ENCODE measurements around the gene RGP1.
A peak's percentile ranks its signal among the peaks of the same experiment; 100 is the strongest.

RGP1 gene

DNA sequence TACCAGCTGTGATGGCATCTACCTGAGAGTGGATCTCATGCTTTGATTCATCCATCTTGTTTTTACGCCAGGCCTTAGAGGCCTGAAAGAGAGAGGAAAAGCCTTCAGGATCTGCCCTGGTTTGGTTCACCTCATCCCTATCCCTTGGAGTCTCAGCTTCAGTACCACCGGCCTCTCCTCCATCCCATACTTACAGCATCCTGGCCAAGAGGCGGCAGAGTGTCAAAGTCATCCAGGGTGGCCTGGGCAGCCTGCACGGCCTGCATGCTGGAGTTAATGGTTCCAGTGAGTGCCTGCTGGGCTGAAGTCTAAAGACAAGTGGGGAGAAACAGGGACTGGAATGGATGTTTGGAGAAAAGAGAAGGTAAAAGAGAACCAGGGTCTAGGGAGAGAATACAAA, 29.5 kb upstream of the RGP1 start:
- no peak for DNase-seq (ENCODE audit: low read depth, low spot score)

DNA sequence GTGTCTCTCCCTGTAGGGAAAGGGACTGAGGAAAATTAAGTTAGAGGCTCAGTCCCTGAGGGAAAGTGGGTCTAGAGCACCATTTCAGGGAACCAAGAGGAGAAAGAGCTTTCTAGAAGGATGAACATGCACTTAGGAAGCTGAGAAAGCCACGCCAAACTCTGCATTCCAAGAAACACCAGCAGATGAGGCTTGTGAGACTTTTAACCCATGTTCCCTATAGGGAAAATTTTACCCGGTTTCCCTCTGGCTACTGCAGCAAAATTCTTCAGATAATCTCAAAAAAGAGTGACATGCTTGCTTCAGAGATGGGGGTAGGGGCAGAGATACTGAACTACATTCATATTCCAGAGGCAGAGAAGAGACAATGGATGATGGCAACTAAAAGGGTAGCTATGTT, 25.7 kb upstream of the RGP1 start:
- DNase-seq (ENCODE audit: low read depth, low spot score) = no peak

DNA sequence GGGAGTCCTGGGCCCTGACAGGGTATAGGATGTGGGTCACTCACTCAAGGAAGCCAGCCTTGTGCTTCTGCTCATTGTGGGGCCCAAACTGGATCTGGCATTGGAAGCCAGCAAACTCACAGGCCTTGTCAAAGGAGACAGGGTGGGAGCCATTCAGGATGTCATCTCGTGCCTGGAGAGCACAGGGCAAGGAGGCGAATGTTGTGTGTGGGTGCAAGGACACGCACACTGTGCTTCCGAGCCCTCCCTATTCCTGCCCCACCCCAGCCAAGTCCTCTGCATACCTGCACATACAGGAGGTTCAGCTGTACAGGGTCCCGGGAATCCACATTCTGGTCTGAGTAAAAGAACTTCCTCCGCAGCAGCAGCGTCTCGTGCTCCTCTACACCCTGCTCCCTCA, 25.2 kb upstream of the RGP1 start:
- no peak for DNase-seq (ENCODE audit: low read depth, low spot score)

DNA sequence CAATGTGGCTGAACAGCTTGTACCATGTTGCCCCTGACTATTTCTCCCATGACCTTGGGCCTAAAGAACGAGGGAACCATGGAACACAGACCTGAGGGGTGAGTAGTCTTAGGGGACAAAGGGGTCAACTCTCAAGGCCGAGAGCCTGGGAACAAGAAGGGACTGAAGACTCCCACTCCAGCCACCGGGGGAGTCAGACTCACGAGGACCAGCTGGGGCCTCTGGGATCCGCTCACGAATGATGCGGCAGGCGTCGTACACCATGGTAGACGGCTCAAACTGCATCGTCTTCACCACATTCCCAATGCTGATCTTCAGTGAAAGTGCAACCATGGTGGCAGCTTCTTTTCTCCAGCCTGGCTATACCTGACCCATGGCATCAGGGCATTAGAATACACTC, 23.7 kb upstream of the RGP1 start:
- DNase-seq (ENCODE audit: low read depth, low spot score) = no peak

DNA sequence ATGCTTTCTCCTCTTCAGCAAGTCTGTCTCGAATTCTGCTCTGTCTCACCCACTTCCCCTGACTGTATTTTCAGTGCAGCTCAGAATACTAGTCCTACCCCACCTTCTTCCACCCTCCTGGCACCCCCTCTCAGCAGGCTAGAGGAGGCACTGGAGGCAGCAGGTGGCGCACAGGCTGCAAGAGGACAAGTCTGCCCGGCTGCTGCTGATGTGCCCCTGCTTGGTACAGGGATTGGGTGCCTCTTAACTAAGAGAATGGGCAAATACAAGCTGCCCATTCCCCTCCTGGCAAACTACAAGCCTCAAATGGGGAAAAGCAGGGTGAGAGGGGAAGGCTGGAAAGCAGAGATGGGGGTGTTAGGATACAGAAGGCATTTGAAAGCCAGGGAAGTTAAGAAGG, 22.2 kb upstream of the RGP1 start:
- DNase-seq (ENCODE audit: low read depth, low spot score) = no peak

DNA sequence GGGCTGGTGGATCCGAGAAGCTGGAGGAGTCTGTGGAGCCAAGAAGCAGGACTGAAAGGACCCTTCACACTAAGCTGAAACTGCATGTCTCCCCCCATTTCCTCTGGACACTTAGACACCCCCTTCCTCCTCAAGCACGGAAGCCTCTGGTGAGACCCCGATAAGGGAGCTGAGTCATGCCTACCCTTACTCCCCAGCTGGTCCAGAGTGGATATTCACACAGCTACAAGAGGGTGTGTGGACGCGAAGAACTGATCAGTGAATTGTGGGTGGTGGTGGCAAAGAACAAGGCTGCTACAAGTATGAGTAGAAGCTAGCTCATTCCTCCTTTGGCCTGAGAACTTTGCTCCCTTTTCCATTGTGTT, 21.4 kb upstream of the RGP1 start:
- no peak for DNase-seq (ENCODE audit: low read depth, low spot score)

DNA sequence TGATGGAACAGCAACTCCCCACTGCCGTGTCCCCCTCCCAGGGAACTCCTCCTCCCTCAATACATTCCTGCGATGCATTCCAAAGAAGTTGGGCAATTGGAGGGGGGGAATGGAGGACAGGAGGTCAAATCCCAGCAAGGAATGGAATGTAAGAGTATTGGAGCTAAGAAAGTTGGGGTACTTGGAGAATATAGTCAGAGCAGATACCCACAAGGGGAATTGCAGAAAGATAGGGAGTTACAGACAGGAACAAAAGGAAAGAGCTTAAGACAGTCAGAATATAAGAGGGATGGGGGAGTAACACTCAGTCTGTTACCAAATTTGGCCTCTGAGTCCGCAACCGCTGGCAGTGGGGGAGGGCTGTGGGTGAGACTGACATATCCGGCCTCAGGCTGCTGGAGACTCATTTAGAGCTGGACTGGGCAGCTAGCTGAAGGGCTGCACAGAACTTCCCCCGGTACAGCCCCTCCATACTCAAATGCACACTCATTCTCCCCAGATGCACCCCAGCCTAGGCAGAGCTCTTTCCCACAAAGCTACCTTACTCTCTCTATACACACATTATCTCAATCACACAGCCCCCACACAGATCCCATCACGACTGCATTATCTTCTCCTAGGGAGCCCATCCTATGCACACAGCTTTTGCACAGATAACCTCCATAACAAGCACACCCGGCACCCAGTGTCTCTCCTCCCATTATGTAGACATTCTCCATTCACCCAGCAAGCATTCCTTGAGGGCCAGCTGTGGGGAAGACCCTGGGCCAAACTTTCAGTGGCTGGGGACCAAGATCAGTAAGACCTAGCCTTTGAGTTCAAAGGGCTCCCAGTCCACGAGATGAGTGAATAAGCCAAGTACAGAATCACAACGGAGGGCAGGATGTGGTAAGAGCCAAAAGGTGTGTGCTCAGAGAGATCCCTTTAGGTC, 20.8 kb upstream of the RGP1 start:
- DNase-seq (ENCODE audit: low read depth, low spot score) = no peak

DNA sequence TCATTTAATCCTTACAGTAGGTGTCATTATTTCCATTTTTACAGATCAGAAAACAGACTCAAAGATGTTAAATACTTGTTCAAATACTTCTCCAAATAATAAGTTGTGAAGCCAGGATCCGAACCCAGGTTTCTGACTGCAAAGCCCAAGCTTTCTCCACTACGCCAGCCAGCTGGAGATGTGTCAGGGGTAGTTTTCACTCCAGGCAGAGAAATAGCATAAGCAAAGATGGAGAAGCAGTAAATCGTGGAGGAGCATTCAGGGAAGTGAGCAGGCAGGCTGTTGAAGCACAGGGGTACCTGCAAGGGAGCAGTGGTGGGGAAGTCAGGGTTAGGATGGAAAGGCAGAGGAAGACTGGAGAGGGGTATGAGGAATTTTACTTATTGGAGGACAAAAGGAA, 20.0 kb upstream of the RGP1 start:
- no peak for DNase-seq (ENCODE audit: low read depth, low spot score)

DNA sequence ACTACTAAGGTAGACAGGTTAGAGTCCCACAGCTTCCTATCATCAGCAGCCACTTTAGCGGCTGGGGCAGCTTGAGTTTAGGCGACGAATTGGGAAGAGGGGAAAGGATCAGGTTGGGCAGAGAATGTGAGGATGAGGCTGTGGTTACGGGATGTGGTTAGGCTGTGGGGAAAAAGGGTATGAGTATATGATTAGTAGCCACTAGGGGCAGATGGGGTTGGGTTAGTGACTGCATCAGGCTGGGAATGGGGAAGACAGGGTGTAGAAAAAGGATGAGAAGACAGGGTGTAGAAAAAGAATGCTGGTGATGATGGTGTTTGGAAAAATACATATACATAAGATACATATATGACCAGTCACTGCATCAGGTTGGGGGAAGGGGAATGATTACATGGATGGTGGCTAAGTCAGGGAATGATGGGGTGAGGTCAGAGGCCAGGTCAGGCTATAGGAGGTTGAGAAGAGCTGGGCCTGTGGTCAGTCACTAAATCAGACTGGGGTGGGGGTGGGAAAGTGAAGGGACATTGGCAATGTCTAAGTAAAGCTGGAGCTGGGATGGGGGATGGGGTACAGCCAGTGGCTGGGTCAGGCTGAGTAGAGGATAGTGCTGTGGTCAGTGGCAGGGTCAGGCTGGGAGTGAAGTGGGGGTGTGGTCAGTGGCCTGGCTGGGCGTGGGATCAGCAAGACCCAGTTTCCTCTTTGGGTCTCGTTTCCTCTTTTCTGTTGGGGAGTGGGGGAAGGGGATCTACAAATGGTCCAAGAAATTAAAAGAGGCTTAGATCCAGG, 19.2 kb upstream of the RGP1 start:
- DNase-seq (ENCODE audit: low read depth, low spot score) = no peak

DNA sequence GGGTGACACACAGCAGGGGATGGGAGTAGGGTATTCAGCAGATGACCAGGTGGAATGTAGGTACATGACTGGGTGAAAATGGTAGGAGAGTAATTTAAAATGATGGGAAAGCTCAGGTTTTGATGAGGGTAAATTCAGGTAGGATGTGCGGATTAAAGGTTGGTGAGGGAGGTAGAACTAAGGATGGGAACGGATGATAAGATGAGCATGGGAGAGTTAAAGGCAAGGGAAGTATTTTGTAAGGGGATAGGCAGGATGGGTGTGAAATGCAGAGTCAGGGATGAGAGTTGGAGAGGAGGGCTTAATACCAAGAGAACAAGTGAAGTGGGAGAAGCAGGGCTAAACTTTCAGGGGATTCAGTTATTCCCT, 18.6 kb upstream of the RGP1 start:
- DNase-seq (ENCODE audit: low read depth, low spot score) = no peak

DNA sequence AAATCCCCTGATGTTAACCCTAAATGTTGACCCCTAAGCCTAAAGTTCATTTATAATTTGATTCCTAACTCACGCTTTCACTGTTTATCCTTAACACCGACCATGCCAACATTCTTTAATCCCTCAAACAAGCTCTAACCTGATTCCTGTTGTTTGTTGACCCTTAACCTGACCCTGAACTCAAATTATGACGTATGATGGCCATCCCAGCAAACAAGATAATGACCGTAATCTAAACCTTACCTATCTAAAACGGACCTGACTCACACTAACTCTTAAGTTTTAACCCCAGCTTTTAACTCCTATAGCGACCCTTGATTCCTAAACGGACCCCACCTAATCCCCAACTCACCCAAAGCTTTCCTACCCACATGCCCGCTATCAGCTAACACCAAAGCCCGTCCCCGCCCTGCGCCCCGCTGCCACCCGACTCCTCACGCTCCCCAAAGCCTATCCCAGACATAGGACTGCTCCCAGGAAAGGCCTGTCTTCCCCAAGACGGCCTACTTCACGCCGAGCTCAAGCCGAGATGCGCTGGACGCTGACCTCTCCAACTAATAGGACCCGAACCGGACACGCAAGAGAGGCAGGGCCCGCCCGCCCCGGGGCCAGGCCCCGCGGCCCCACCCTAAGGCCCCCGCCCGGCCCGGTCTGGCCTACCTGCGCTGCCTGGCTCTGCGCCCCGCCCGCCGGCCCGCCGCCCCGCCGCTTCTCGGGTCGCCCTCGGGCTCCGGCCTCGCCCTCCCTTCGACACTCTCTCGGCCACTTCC, 17.5 kb upstream of the RGP1 start:
- no peak for DNase-seq (ENCODE audit: low read depth, low spot score)

DNA sequence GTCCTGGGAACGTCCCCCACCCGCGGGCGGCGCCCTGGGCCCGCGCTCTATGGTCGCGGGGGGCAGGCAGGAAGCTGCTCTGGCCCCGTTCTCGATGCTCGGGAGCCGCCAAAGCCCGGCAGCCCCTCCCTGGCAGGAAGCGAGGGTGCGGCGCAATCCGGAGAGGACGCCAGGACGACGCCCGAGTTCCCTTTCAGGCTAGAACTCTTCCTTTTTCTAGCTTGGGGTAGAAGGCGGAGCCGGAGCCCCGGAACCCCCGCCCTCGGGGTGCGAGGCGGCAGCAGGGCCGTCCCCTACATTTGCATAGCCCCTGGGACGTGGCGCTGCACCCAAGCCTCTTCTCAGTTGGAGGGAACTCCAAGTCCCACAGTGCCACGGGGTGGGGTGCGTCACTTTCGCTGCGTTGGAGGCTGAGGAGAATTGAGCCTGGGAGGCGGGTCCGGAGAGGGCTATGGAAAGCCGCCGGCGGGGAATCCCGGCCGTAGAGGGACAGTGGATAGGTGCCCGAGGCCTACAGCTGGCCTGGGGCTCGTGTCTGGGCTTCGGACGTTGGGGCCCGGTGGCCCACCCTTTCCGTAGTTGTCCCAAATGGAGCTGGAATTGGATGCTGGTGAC, 16.8 kb upstream of the RGP1 start, which contains the start of the genes CREB3 and TLN1:
CREB3 (plus strand) TSS at position 482 of the 615 bp plus-strand sequence; CDS start at position 589, 107 bp downstream.
TLN1 (minus strand) TSS at position 11 of the 615 bp plus-strand sequence. CDS start 6,501 bp downstream, outside the sequence.
- DNase-seq (ENCODE audit: low read depth, low spot score) = peak; percentile 97

DNA sequence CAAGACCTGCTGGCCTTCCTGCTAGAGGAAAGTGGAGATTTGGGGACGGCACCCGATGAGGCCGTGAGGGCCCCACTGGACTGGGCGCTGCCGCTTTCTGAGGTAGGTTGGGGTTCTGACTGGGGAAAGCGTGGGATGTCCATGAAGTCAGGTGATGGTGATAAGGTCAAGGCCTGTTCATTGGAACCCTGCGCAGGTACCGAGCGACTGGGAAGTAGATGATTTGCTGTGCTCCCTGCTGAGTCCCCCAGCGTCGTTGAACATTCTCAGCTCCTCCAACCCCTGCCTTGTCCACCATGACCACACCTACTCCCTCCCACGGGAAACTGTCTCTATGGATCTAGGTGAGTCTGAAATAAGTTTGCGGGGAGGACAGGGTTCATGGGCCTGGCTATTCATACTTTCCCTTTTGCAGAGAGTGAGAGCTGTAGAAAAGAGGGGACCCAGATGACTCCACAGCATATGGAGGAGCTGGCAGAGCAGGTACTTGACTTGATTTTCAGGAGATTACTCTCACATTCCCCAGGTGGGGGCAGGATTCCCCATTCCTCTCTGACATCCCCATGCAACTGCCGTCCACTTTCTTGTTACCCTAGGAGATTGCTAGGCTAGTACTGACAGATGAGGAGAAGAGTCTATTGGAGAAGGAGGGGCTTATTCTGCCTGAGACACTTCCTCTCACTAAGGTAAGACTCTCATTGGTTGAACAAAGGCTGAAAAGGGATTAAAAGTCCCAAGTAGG, 16.1 kb upstream of the RGP1 start:
- no peak for DNase-seq (ENCODE audit: low read depth, low spot score)

DNA sequence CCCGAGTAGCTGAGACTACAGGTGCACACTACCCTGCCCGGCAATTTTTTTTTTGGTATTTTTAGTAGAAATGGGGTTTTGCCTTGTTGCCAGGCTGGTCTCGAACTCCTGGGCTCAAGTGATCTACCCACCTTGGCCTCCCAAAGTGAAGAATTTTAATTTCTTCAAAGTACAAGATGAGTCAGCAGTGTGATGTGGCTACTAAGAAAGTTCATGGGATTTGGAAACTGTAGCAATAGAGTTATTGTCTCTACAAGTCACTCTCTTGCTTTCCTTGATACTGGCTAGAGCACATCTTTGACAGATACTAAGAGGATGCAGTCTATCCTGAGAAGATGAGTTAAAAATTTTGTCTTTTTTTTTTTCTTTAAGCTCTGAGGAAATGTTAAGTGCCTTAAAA, 15.0 kb upstream of the RGP1 start:
- DNase-seq (ENCODE audit: low read depth, low spot score) = no peak

DNA sequence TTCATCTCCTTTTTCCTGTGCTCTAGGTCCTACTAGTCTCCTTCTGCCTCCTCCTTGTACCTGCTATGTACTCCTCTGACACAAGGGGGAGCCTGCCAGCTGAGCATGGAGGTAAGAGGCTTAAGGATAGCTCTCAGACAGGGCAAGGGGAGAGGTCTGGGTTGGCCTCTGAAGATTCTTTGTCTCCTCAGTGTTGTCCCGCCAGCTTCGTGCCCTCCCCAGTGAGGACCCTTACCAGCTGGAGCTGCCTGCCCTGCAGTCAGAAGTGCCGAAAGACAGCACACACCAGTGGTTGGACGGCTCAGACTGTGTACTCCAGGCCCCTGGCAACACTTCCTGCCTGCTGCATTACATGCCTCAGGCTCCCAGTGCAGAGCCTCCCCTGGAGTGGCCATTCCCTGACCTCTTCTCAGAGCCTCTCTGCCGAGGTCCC, 12.9 kb upstream of the RGP1 start:
- DNase-seq (ENCODE audit: low read depth, low spot score) = no peak

DNA sequence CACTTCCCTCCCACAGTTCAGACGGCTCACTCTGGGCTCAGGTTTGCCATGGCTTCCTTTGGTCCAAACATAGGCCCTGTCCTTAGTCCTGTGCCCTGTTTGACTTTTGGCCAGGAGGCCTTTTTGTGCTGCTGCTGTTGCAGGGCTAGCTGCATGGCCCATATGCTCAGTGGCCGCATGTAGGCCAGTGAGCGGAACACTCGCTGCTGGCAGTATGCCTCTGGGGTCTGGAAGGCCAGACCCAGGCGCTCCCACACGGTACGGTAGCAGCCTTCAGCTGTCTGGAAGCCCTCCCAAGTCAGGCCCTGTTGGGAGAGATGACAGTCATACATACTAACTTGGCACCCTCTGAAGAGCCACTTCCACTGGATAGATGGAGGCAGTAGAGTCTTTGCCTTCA, 11.9 kb upstream of the RGP1 start:
- no peak for DNase-seq (ENCODE audit: low read depth, low spot score)

DNA sequence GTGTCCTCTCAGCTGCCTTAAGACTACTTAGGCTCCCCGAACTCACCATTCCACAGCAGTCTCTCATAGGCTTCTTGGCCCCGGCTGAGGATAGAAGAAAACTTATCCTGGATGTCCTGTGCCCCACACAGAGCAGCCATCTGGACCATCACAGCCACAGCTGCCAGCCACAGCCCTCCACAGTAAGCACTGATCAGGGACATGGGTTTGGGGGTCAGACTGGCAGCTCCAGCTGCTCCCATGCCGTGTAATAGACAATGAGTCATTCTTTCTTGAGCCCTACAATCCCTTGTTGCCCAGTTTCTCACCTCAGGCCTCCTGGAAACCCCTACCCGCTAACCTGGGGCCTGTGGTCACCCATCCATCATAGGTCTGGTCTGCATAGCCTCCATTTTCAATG, 10.9 kb upstream of the RGP1 start:
- no peak for DNase-seq (ENCODE audit: low read depth, low spot score)

DNA sequence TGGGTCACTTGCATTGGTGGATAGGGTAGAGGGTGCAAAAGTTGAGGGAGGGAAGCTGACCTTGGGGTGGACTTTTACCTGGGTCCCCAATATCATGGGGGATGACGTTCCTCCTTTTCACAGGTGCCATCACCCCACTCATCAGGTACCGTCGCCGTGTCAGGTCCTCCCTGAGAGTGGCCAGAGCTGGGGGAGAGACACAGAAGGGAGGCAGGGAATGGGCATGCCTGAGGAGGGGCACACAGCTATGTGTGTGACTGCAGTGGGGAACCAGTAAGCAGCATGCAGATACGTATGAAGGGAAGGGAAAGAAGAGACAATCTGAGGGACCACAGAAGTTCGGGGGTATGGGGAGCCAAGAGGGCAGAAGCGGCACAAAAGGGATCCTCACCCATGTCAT, 10.2 kb upstream of the RGP1 start:
- no peak for DNase-seq (ENCODE audit: low read depth, low spot score)

DNA sequence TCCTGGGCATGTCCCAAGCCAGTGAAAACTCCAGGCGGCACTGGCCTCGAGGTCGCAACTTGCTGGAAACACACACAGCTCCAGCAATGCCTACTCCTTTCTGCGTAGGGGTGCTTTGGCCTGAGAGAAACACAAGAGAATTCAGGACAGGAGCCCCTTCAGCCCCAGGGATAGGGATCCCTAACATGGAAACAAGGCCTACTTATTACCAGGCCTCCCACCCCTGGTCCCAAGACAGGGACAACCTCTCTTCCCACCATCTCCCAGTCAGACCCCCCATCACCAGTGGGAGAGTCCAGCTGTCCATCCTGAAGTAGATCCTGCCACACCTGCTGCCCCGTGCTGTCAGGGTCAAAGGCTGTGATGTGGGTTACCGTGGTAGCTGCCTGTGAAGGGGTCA, 8.8 kb upstream of the RGP1 start:
- no peak for DNase-seq (ENCODE audit: low read depth, low spot score)

DNA sequence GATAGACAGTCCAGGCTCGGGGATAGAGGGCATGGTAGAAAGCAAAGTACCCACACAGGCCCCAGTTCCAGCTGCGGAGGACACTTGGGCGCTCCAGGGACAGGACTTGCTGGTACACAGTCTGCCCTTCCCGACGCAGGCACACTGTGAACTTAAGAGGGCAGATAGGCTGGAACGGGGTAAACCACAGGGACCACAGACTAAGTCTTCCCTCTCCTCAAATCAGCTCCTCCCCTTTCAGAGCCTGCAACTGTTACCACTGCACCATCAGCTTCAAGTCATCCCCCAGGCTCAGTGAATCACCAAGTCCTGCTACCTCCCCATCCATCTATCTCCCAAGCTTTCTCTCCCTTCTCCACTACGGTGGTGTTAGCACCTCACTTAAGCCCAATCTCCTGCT, 7.3 kb upstream of the RGP1 start:
- DNase-seq (ENCODE audit: low read depth, low spot score) = no peak

DNA sequence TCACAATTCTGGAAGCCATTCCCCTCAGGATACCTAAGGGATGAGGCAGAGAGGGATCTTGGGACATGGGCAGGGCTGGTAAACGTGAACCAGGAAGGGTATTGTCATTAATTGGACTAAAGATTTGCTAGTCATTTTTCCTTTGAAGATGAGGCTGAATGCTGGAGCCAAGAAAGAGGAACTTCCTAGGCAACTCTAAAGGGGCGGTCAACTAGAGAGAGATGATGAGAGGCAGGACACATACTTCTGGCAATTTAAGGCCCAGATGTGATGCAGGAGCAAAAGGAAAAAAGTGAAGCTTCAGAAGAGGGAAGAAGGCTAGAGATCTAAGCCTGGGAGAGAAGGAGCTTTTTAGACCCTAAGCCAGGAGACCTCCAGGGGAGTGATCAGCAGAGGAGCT, 5.6 kb upstream of the RGP1 start:
- DNase-seq (ENCODE audit: low read depth, low spot score) = no peak
